Epithelial cell of esophagus (primary cell): Measurements from ENCODE around the gene CHMP2A.

ENCODE experiments used
- DNase-seq: peaks from one replicate; pipeline ENCODE4 v3.0.0; 2010; ENCODE audit warnings: low read depth
- H3K4me3 ChIP-seq: 2 replicates; pipeline ENCODE4 v1.5.1; 2011; ENCODE audit warnings: mild to moderate bottlenecking, low read length, control low read depth
- CTCF ChIP-seq: IDR thresholded peaks from 2 replicates; pipeline ENCODE4 v1.5.1; 2011; ENCODE audit warnings: low read depth, mild to moderate bottlenecking, low read length, control low read depth, inconsistent platforms; ENCODE audit not compliant: insufficient read depth; ENCODE audit errors: missing control alignments

The CHMP2A gene

GRCh38 chr19:58551577-58552471 is 3.1 kb downstream of the CHMP2A start:
- DNase-seq = no peak
- TF ChIP-seq CTCF = no peak
- no peak overlapping the region for H3K4me3 ChIP-seq

GRCh38 chr19:58551123-58551497 is 3.8 kb downstream of the CHMP2A start:
- no peak for DNase-seq
- no peak overlapping the region for H3K4me3 ChIP-seq
- no peak for TF ChIP-seq CTCF

GRCh38 chr19:58550362-58551122 is 4.4 kb downstream of the CHMP2A start:
- DNase-seq = no peak
- no peak for TF ChIP-seq CTCF
- no peak overlapping the region for H3K4me3 ChIP-seq

GRCh38 chr19:58549664-58550361 is 5.1 kb downstream of the CHMP2A start:
- no peak for DNase-seq
- H3K4me3 ChIP-seq = no peak overlapping the region
- no peak for TF ChIP-seq CTCF

GRCh38 chr19:58548859-58549663 is 5.8 kb downstream of the CHMP2A start:
- no peak overlapping the region for H3K4me3 ChIP-seq
- no peak for DNase-seq
- TF ChIP-seq CTCF = no peak
